Natural killer cell (primary cell): ENCODE data around the gene ALDH3A2. TPM values are rescaled to one million over a fixed set of nuclear protein-coding genes. Genes with fewer than 3 reads are reported as not detected.

Experiments
- ATAC-seq, 3 donors: fragments of 150-1000 bp in 2 of 3; fragments of 200-7000 bp in 1 of 3; cut with Tn5 transposase; 1 replicate in 1 of 3; 2 replicates in 2 of 3; pipeline ENCODE4 v1.10.0; 2021; ENCODE audit warnings: mild to moderate bottlenecking in 2 of 3, moderate library complexity in 2 of 3
- DNase-seq, 2 donors: peaks; one replicate each; pipeline versions ENCODE4 v3.0.0 to v3.0.0-alpha.2; 2013 to 2021; ENCODE audit warnings: mixed read lengths in 1 of 2
- H3K27ac ChIP-seq: one replicate; pipeline ENCODE4 v1.5.1; 2013; ENCODE audit warnings: mild to moderate bottlenecking, low read length
- H3K27me3 ChIP-seq: one replicate; pipeline ENCODE4 v1.6.1; 2013; ENCODE audit warnings: low read length; ENCODE audit not compliant: control insufficient read depth, insufficient read depth
- H3K36me3 ChIP-seq: one replicate; pipeline ENCODE4 v1.6.1; 2013; ENCODE audit warnings: low read length; ENCODE audit not compliant: control insufficient read depth, insufficient read depth
- H3K4me1 ChIP-seq: one replicate; pipeline ENCODE4 v1.6.1; 2013; ENCODE audit warnings: low read length; ENCODE audit not compliant: control insufficient read depth, insufficient read depth
- H3K4me3 ChIP-seq: one replicate; pipeline ENCODE4 v1.5.1; 2013; ENCODE audit warnings: low read length
- H3K9me3 ChIP-seq: one replicate; pipeline ENCODE4 v1.6.1; 2013; ENCODE audit warnings: low read length; ENCODE audit not compliant: control insufficient read depth, insufficient read depth
- H3K27ac Mint-ChIP-seq, 2 donors: one replicate each; pipeline ENCODE4 v1.8.0; 2022; ENCODE audit warnings: mild to moderate bottlenecking in 2 of 2, mixed read lengths in 2 of 2, moderate library complexity in 1 of 2
- H3K27me3 Mint-ChIP-seq, 2 donors: one replicate each; pipeline ENCODE4 v1.8.0; 2022; ENCODE audit warnings: low read depth in 2 of 2, mixed read lengths in 2 of 2
- H3K36me3 Mint-ChIP-seq: one replicate; pipeline ENCODE4 v1.8.0; 2022; ENCODE audit warnings: mixed read lengths
- H3K4me1 Mint-ChIP-seq, 2 donors: one replicate each; pipeline ENCODE4 v1.8.0; 2022; ENCODE audit warnings: mixed read lengths in 2 of 2
- H3K4me3 Mint-ChIP-seq: one replicate; pipeline ENCODE4 v1.8.0; 2022; ENCODE audit warnings: mild to moderate bottlenecking, moderate library complexity, mixed read lengths
- H3K9me3 Mint-ChIP-seq, 2 donors: one replicate each; pipeline ENCODE4 v1.8.0; 2022; ENCODE audit warnings: mixed read lengths in 2 of 2
- CTCF ChIP-seq: fragments of 200-600 bp; IDR thresholded peaks from one replicate; pipeline ENCODE4 v1.8.0; 2022; ENCODE audit warnings: antibody characterized with exemption
- WGBS: methylation state at CpG from one replicate; pipeline ENCODE4 v1.1.7; 2013; ENCODE audit warnings: missing lambda C conversion rate; ENCODE audit not compliant: insufficient coverage; 5-methylcytosine and 5-hydroxymethylcytosine counted together
- intact Hi-C: fragments of 100-400 bp; cut with micrococcal nuclease; formaldehyde crosslinking; loops from one replicate; pipeline ENCODE4 v1.14.2; 2022
- total RNA-seq, 4 donors: library from RNA; stranded (reverse); fragments of 120-200 nt in 1 of 4; gene quantifications; one replicate each; pipeline versions ENCODE4 v1.2.3 to v1.2.4, GENCODE V29; 2013 to 2022

The ALDH3A2 gene
- total RNA-seq, 3 donors from 2014 or later (not counting 1 experiment from before 2014, with no cell fraction given): 25.3 to 33.7 (median 31.4) TPM

GRCh38 chr17:19720631-19721426 is 72.3 kb downstream of the ALDH3A2 start:
- Mint-ChIP-seq H3K4me1 (peaks cover 8 to 16% of the 10 kb centered on the region in 2 donors), H3K9me3 (no peaks in the 10 kb centered on the region), H3K27ac (peak overlapping the region in 1 of 2 donors; percentile 57), H3K27me3 (no peaks in the 10 kb centered on the region), H3K36me3 (no peaks in the 10 kb centered on the region), H3K4me3 (no peak overlapping the region)
- H3K27ac ChIP-seq: no peak overlapping the region
- no peaks in the 10 kb centered on the region for H3K36me3 ChIP-seq
- H3K9me3 ChIP-seq: no peaks in the 10 kb centered on the region
- DNase-seq: no peak
- no peaks in the 10 kb centered on the region for H3K27me3 ChIP-seq
- no peak overlapping the region for H3K4me3 ChIP-seq
- H3K4me1 ChIP-seq: peaks cover 14% of the 10 kb centered on the region
- 62% methylated on average over 8 of the region's 9 CpGs for WGBS
- intact Hi-C loops: no loop called here
- ATAC-seq: no peak
- no peak for TF ChIP-seq CTCF

GRCh38 chr17:19723964-19724363 is 75.4 kb downstream of the ALDH3A2 start:
- no peaks in the 10 kb centered on the region for H3K9me3 Mint-ChIP-seq
- no peaks in the 10 kb centered on the region for H3K36me3 ChIP-seq
- H3K4me1 ChIP-seq: peaks cover 14% of the 10 kb centered on the region
- H3K9me3 ChIP-seq: no peaks in the 10 kb centered on the region
- H3K36me3 Mint-ChIP-seq: no peaks in the 10 kb centered on the region
- no peak for TF ChIP-seq CTCF
- 94% methylated on average over 1 of the region's 1 CpG for WGBS
- H3K27ac Mint-ChIP-seq: peak overlapping the region; percentile 23 to 84
- no peaks in the 10 kb centered on the region for H3K27me3 Mint-ChIP-seq
- H3K27me3 ChIP-seq: no peaks in the 10 kb centered on the region
- H3K27ac ChIP-seq: peak overlapping the region; percentile 19
- peaks cover 8 to 16% of the 10 kb centered on the region in 2 donors for H3K4me1 Mint-ChIP-seq
- H3K4me3 ChIP-seq: no peak overlapping the region
- H3K4me3 Mint-ChIP-seq: peak overlapping the region; percentile 53
- intact Hi-C loops: no loop called here
- ATAC-seq (no peak), DNase-seq (no peak)

- intact Hi-C loops: no loop called here
- TF ChIP-seq CTCF: no peak
- Histone ChIP-seq H3K36me3 (no peaks in the 10 kb centered on the region), H3K4me3 (peak overlapping the region; percentile 26), H3K4me1 (peaks cover 14% of the 10 kb centered on the region), H3K27me3 (no peaks in the 10 kb centered on the region), H3K27ac (peak overlapping the region; percentile 21), H3K9me3 (no peaks in the 10 kb centered on the region)
- ATAC-seq (peak; percentile 67 to 92 (median 85)), DNase-seq (peak; percentile 51 to 64)
- H3K36me3 Mint-ChIP-seq: no peaks in the 10 kb centered on the region
- no peaks in the 10 kb centered on the region for H3K9me3 Mint-ChIP-seq
- peak overlapping the region; percentile 49 to 84 for H3K27ac Mint-ChIP-seq
- WGBS: 24% methylated on average over 54 of the region's 55 CpGs
- H3K4me3 Mint-ChIP-seq: peak overlapping the region; percentile 79
- H3K27me3 Mint-ChIP-seq: no peaks in the 10 kb centered on the region
- H3K4me1 Mint-ChIP-seq: peaks cover 8 to 16% of the 10 kb centered on the region in 2 donors
Measured at GRCh38 chr17:19724501-19725420, 76.2 kb downstream of the ALDH3A2 start.
